ENCODE results near the gene CD80. TPM values are rescaled to one million over a fixed set of nuclear protein-coding genes. Genes with fewer than 3 reads are reported as not detected.

Gene CD80
- total RNA-seq, 1 experiment from 2014 or later: not detected

- Mint-ChIP-seq H3K4me3 (ENCODE audit: unreplicated experiment) (no peak overlapping the region), H3K9me3 (ENCODE audit: unreplicated experiment) (no peaks in the 10 kb centered on the region), H3K27ac (ENCODE audit: unreplicated experiment) (no peak overlapping the region), H3K27me3 (ENCODE audit: insufficient read depth, unreplicated experiment) (no peaks in the 10 kb centered on the region), H3K36me3 (ENCODE audit: insufficient read depth, unreplicated experiment) (no peaks in the 10 kb centered on the region), H3K4me1 (ENCODE audit: low read depth, unreplicated experiment) (no peaks in the 10 kb centered on the region)
- no peak for DNase-seq
- intact Hi-C loops (cut with micrococcal nuclease; ENCODE audit: unreplicated experiment): no loop called here
- TF ChIP-seq, protein P1, sequence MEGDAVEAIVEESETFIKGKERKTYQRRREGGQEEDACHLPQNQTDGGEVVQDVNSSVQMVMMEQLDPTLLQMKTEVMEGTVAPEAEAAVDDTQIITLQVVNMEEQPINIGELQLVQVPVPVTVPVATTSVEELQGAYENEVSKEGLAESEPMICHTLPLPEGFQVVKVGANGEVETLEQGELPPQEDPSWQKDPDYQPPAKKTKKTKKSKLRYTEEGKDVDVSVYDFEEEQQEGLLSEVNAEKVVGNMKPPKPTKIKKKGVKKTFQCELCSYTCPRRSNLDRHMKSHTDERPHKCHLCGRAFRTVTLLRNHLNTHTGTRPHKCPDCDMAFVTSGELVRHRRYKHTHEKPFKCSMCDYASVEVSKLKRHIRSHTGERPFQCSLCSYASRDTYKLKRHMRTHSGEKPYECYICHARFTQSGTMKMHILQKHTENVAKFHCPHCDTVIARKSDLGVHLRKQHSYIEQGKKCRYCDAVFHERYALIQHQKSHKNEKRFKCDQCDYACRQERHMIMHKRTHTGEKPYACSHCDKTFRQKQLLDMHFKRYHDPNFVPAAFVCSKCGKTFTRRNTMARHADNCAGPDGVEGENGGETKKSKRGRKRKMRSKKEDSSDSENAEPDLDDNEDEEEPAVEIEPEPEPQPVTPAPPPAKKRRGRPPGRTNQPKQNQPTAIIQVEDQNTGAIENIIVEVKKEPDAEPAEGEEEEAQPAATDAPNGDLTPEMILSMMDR (IDR thresholded peaks at IDR 0.05; ENCODE audit: insufficient read depth in 1 of 2, low read depth in 1 of 2, low read length in 1 of 2, severe bottlenecking in 1 of 2, unreplicated experiment in 1 of 2): no peak
- Histone ChIP-seq H3K4me1 (no peaks in the 10 kb centered on the region), H3K27me3 (replicated peaks; ENCODE audit: control insufficient read depth, insufficient read depth, low read length) (no peaks in the 10 kb centered on the region), H3K9me3 (no peaks in the 10 kb centered on the region), H3K36me3 (ENCODE audit: control insufficient read depth, insufficient read depth, low read length) (peaks cover 2% of the 10 kb centered on the region; the same call in 1 of the 2 replicates), H3K4me3 (ENCODE audit: low read depth, low read length) (no peak overlapping the region)
- POLR2A ChIA-PET: no interaction called here
- no TSS peak for BruUV-seq (replicated peaks)
- CTCF ChIA-PET: no interaction called here
These were observed 76.3 kb downstream of the CD80 start for GRCh38 chr3:119483101-119483500.

DNA sequence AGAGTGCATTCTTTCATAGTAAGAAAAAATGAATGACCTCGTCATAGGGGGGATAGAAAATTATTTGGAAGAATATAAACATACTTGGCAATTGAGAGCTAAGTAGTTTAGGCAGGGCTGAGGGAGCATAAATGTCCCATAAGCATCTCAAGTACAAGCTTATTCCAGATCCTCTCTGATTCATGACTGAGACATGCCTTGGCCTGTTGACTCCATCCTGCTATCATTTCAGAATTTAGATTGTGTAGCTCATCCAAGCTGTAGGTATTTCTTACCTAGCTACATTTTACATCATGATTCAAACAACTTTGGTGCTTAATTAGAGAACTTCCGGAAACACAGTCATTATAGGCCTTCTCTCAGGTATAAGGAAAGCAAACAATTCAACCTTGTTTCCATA is 78.3 kb downstream of the CD80 start:
- Mint-ChIP-seq H3K9me3 (ENCODE audit: unreplicated experiment) (no peaks in the 10 kb centered on the region), H3K27me3 (ENCODE audit: insufficient read depth, unreplicated experiment) (no peaks in the 10 kb centered on the region), H3K4me1 (ENCODE audit: low read depth, unreplicated experiment) (no peaks in the 10 kb centered on the region), H3K4me3 (ENCODE audit: unreplicated experiment) (no peak overlapping the region), H3K27ac (ENCODE audit: unreplicated experiment) (no peak overlapping the region), H3K36me3 (ENCODE audit: insufficient read depth, unreplicated experiment) (no peaks in the 10 kb centered on the region)
- Histone ChIP-seq H3K36me3 (ENCODE audit: control insufficient read depth, insufficient read depth, low read length) (no peaks in the 10 kb centered on the region), H3K4me1 (no peaks in the 10 kb centered on the region), H3K4me3 (ENCODE audit: low read depth, low read length) (no peak overlapping the region), H3K27me3 (replicated peaks; ENCODE audit: control insufficient read depth, insufficient read depth, low read length) (no peaks in the 10 kb centered on the region), H3K9me3 (no peaks in the 10 kb centered on the region)
- TF ChIP-seq, protein P1 (IDR thresholded peaks at IDR 0.05; ENCODE audit: insufficient read depth in 1 of 2, low read depth in 1 of 2, low read length in 1 of 2, severe bottlenecking in 1 of 2, unreplicated experiment in 1 of 2): no peak
- no TSS peak for BruUV-seq (replicated peaks)
- DNase-seq: no peak
- ChIA-PET CTCF (no interaction called here), POLR2A (no interaction called here)
- intact Hi-C loops (cut with micrococcal nuclease; ENCODE audit: unreplicated experiment): no loop called here

Other genes starting within 250 kb of the CD80 start
- gene TMEM39A, start 96.0 kb downstream of the CD80 start, total RNA-seq (2022): 50.7 and 52.1 TPM in 2 replicates
- gene POGLUT1, start 90.7 kb downstream of the CD80 start, total RNA-seq (2022): 18.3 and 18.9 TPM in 2 replicates
- 64.5 and 66.7 TPM in 2 replicates for gene TIMMDC1, start 61.1 kb downstream of the CD80 start, total RNA-seq (2022)
- gene ADPRH, start 19.9 kb upstream of the CD80 start, total RNA-seq (2022): 2.8 TPM in 2 replicates
- gene PLA1A, start 38.3 kb upstream of the CD80 start, total RNA-seq (2022): 0.46 and 0.75 TPM in 2 replicates
- 0.77 and 1.4 TPM in 2 replicates for gene POPDC2, start 101.0 kb upstream of the CD80 start, total RNA-seq (2022)
- 43.6 and 44.9 TPM in 2 replicates for gene COX17, start 117.8 kb upstream of the CD80 start, total RNA-seq (2022)
- gene CFAP91, start 143.4 kb upstream of the CD80 start, total RNA-seq (2022): not detected in 2 replicates
- not detected in 2 replicates for gene NR1I2, start 222.5 kb upstream of the CD80 start, total RNA-seq (2022)

Measured in Caco-2 (cell line).